ENCODE results near the gene CSF1. TPM values are rescaled to one million over a fixed set of nuclear protein-coding genes. Genes with fewer than 3 reads are reported as not detected.

The CSF1 gene
- total and polyA plus RNA-seq, 2 donors (not counting 3 experiments of a cell fraction or from before 2014, with no cell fraction given), result 24.5 to 28.9 TPM

DNA sequence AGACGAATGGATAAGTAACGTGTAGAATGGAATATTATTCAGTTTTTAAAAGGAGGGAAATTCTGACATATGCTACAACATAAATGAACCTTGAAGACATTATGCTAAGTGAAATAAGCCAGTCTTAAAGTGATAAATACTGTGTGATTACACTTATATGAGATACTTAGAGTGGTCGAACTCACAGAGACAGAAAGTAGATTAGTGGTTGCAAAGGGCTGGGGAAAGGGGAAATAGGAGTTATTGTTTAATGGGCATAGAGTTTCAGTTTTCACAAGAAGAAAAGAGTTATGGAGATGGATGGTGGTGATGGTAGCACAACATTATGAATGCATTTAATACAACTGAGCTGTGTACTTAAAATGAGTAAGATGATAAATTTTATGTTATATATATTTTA lies 59.3 kb downstream of the CSF1 start:
- Histone ChIP-seq H3K79me2 (ENCODE audit: control insufficient read depth, insufficient read depth, low read length) (no peaks in the 10 kb centered on the region), H3K9me1 (replicated peaks; ENCODE audit: control insufficient read depth, extremely low read depth, insufficient read depth, low read length) (no peaks in the 10 kb centered on the region), H3K27me3 (ENCODE audit: control insufficient read depth in 2 of 2, insufficient read depth in 2 of 2, low read length in 2 of 2) (no peaks in the 10 kb centered on the region), H3K36me3 (ENCODE audit: control insufficient read depth in 2 of 2, extremely low read depth in 1 of 2, insufficient read depth in 2 of 2, low read length in 2 of 2) (no peaks in the 10 kb centered on the region), H3K9me3 (replicated peaks; ENCODE audit: control insufficient read depth, insufficient read depth, low read length) (no peaks in the 10 kb centered on the region), H3K27ac (ENCODE audit: insufficient read depth, low read depth, low read length) (no peak overlapping the region), H3K4me3 (replicated peaks in 1 of 3; ENCODE audit: insufficient read depth in 1 of 3, low read depth in 1 of 3, low read length in 3 of 3) (no peak overlapping the region), H3K4me1 (ENCODE audit: control insufficient read depth, extremely low read depth, insufficient read depth, low read length) (no peaks in the 10 kb centered on the region), H4K20me1 (replicated peaks; ENCODE audit: control insufficient read depth, extremely low read depth, insufficient read depth, low read length) (no peaks in the 10 kb centered on the region), H3K4me2 (ENCODE audit: insufficient read depth, low read length) (no peak overlapping the region), H2AFZ (ENCODE audit: low read depth, low read length) (no peak overlapping the region), H3K9ac (replicated peaks; ENCODE audit: extremely low read depth, insufficient read depth, low read length) (no peak overlapping the region)
- DNase-seq (ENCODE audit: low read depth, low spot score) (no peak), FAIRE-seq (no peak)
- intact Hi-C loops (cut with micrococcal nuclease), result no loop called here
- no TSS peak for BruUV-seq (replicated peaks)
- POLR2A ChIA-PET, result no interaction called here
- dilution Hi-C loops (cut with MboI; ENCODE audit: extremely low pct_ligation_motif_present, low sequenced_read_pairs), result no loop called here
- TF ChIP-seq GATA2 (IDR thresholded peaks at IDR 0.05; ENCODE audit: insufficient read depth, insufficient read length, low read depth, low read length) (no peak), JUN (IDR thresholded peaks at IDR 0.05; ENCODE audit: borderline replicate concordance, insufficient read depth, insufficient read length, low read depth) (no peak)
- CTCF ChIA-PET, result interaction anchor here (1.6 kb wide), 1 partner anchor 15 kb away, joined by 9 read pairs; the partner anchor contains the start of gene AHCYL1

GRCh38 chr1:109971559-109971958 lies 60.9 kb downstream of the CSF1 start:
- no peak for FAIRE-seq
- H3K36me3 ChIP-seq (ENCODE audit: control insufficient read depth in 2 of 2, extremely low read depth in 1 of 2, insufficient read depth in 2 of 2, low read length in 2 of 2), result no peaks in the 10 kb centered on the region
- ChIA-PET POLR2A (no interaction called here), CTCF (interaction anchor here (2.3 kb wide), 1 partner anchor 13 kb away, joined by 10 read pairs; the partner anchor contains the start of gene AHCYL1)
- H3K9ac ChIP-seq (replicated peaks; ENCODE audit: extremely low read depth, insufficient read depth, low read length), result no peak overlapping the region
- no peak overlapping the region for H3K4me2 ChIP-seq (ENCODE audit: insufficient read depth, low read length)
- no peaks in the 10 kb centered on the region for H4K20me1 ChIP-seq (replicated peaks; ENCODE audit: control insufficient read depth, extremely low read depth, insufficient read depth, low read length)
- H3K79me2 ChIP-seq (ENCODE audit: control insufficient read depth, insufficient read depth, low read length), result no peaks in the 10 kb centered on the region
- H3K27ac ChIP-seq (ENCODE audit: insufficient read depth, low read depth, low read length), result no peak overlapping the region
- H3K4me1 ChIP-seq (ENCODE audit: control insufficient read depth, extremely low read depth, insufficient read depth, low read length), result peaks cover 7% of the 10 kb centered on the region
- BruUV-seq (replicated peaks), result no TSS peak
- no peaks in the 10 kb centered on the region for H3K9me3 ChIP-seq (replicated peaks; ENCODE audit: control insufficient read depth, insufficient read depth, low read length)
- no peaks in the 10 kb centered on the region for H3K9me1 ChIP-seq (replicated peaks; ENCODE audit: control insufficient read depth, extremely low read depth, insufficient read depth, low read length)
- H3K27me3 ChIP-seq (ENCODE audit: control insufficient read depth in 2 of 2, insufficient read depth in 2 of 2, low read length in 2 of 2), result no peaks in the 10 kb centered on the region
- DNase-seq (ENCODE audit: low read depth, low spot score), result no peak
- dilution Hi-C loops (cut with MboI; ENCODE audit: extremely low pct_ligation_motif_present, low sequenced_read_pairs) (no loop called here), intact Hi-C loops (cut with micrococcal nuclease) (no loop called here)
- TF ChIP-seq, protein P1, sequence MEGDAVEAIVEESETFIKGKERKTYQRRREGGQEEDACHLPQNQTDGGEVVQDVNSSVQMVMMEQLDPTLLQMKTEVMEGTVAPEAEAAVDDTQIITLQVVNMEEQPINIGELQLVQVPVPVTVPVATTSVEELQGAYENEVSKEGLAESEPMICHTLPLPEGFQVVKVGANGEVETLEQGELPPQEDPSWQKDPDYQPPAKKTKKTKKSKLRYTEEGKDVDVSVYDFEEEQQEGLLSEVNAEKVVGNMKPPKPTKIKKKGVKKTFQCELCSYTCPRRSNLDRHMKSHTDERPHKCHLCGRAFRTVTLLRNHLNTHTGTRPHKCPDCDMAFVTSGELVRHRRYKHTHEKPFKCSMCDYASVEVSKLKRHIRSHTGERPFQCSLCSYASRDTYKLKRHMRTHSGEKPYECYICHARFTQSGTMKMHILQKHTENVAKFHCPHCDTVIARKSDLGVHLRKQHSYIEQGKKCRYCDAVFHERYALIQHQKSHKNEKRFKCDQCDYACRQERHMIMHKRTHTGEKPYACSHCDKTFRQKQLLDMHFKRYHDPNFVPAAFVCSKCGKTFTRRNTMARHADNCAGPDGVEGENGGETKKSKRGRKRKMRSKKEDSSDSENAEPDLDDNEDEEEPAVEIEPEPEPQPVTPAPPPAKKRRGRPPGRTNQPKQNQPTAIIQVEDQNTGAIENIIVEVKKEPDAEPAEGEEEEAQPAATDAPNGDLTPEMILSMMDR (IDR thresholded peaks at IDR 0.05; ENCODE audit: extremely low read depth in 1 of 2, insufficient read depth in 1 of 2, low read depth in 1 of 2, low read length in 2 of 2), result no peak
- TF ChIP-seq EZH2 (IDR thresholded peaks at IDR 0.05; ENCODE audit: borderline replicate concordance, low read depth, low read length, severe bottlenecking), result no peak
- TF ChIP-seq JUN (IDR thresholded peaks at IDR 0.05; ENCODE audit: borderline replicate concordance, insufficient read depth, insufficient read length, low read depth), result no peak
- TF ChIP-seq FOS (IDR thresholded peaks at IDR 0.05; ENCODE audit: borderline replicate concordance, insufficient read depth, low read length), result no peak
- no peak for TF ChIP-seq POLR2A (IDR thresholded peaks at IDR 0.05; ENCODE audit: low read depth, low read length)
- no peak for TF ChIP-seq GATA2 (IDR thresholded peaks at IDR 0.05; ENCODE audit: insufficient read depth, insufficient read length, low read depth, low read length)
- TF ChIP-seq, protein P2, sequence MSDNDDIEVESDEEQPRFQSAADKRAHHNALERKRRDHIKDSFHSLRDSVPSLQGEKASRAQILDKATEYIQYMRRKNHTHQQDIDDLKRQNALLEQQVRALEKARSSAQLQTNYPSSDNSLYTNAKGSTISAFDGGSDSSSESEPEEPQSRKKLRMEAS (IDR thresholded peaks at IDR 0.05; ENCODE audit: insufficient read depth, insufficient read length), result no peak
- TF ChIP-seq POLR2AphosphoS5 (IDR thresholded peaks at IDR 0.05; ENCODE audit: insufficient read depth, low read depth, low read length), result no peak
- TF ChIP-seq MYC (IDR thresholded peaks at IDR 0.05; ENCODE audit: low read depth, low read length), result no peak
- no peak overlapping the region for H3K4me3 ChIP-seq (replicated peaks in 1 of 3; ENCODE audit: insufficient read depth in 1 of 3, low read depth in 1 of 3, low read length in 3 of 3)
- no peak overlapping the region for H2AFZ ChIP-seq (ENCODE audit: low read depth, low read length)
